ENCODE measurements around the gene FASTKD2.

The FASTKD2 gene

GRCh38 chr2:206764673-206765241, 649 bp upstream of the FASTKD2 start:
- peak; percentile 16 for TF ChIP-seq CTCF (IDR thresholded peaks at IDR 0.05; ENCODE audit: low read depth, low read length, missing control alignments)
- peak overlapping the region; percentile 88 for H3K4me3 ChIP-seq (ENCODE audit: low read depth, low read length)
- DNase-seq (ENCODE audit: low read depth): no peak

GRCh38 chr2:206766057-206766930, 888 bp downstream of the FASTKD2 start:
- peak overlapping the region; percentile 88 for H3K4me3 ChIP-seq (ENCODE audit: low read depth, low read length)
- TF ChIP-seq CTCF (IDR thresholded peaks at IDR 0.05; ENCODE audit: low read depth, low read length, missing control alignments): no peak
- DNase-seq (ENCODE audit: low read depth): no peak

GRCh38 chr2:206774871-206775270, 9.5 kb downstream of the FASTKD2 start:
- DNase-seq (ENCODE audit: low read depth): no peak
- no peak for TF ChIP-seq CTCF (IDR thresholded peaks at IDR 0.05; ENCODE audit: low read depth, low read length, missing control alignments)
- H3K4me3 ChIP-seq (ENCODE audit: low read depth, low read length): no peak overlapping the region

- DNase-seq (ENCODE audit: low read depth): no peak
- TF ChIP-seq CTCF (IDR thresholded peaks at IDR 0.05; ENCODE audit: low read depth, low read length, missing control alignments): no peak
- H3K4me3 ChIP-seq (ENCODE audit: low read depth, low read length): no peak overlapping the region
These were observed 11.0 kb downstream of the FASTKD2 start for GRCh38 chr2:206776432-206776831.

GRCh38 chr2:206780671-206781070, 15.3 kb downstream of the FASTKD2 start:
- H3K4me3 ChIP-seq (ENCODE audit: low read depth, low read length): no peak overlapping the region
- no peak for DNase-seq (ENCODE audit: low read depth)
- TF ChIP-seq CTCF (IDR thresholded peaks at IDR 0.05; ENCODE audit: low read depth, low read length, missing control alignments): no peak

GRCh38 chr2:206783718-206784117, 18.3 kb downstream of the FASTKD2 start:
- DNase-seq (ENCODE audit: low read depth): no peak
- no peak overlapping the region for H3K4me3 ChIP-seq (ENCODE audit: low read depth, low read length)
- TF ChIP-seq CTCF (IDR thresholded peaks at IDR 0.05; ENCODE audit: low read depth, low read length, missing control alignments): peak; percentile 49

All from GM12864 (cell line).